Neutrophil (primary cell): Measurements from ENCODE around the gene SRSF4.

Experiments used
- H3K27ac ChIP-seq: fragments of 200-600 bp; sonication (generic); 2 replicates; pipeline ENCODE4 v1.5.1; 2016; ENCODE audit warnings: mild to moderate bottlenecking, moderate library complexity
- H3K27me3 ChIP-seq: fragments of 200-600 bp; sonication (generic); 2 replicates; pipeline ENCODE4 v1.6.0; 2016; ENCODE audit warnings: mild to moderate bottlenecking
- H3K36me3 ChIP-seq: fragments of 200-600 bp; sonication (generic); 2 replicates; pipeline ENCODE4 v1.5.1; 2017
- H3K4me1 ChIP-seq, 2 experiments: fragments of 200-600 bp in 1 of 2; sonication (generic) in 1 of 2; 1 replicate in 1 of 2; 2 replicates in 1 of 2; pipeline versions ENCODE4 v1.5.1 to v1.6.1; 2013 to 2016; ENCODE audit warnings: low read depth in 1 of 2, low read length in 1 of 2, mild to moderate bottlenecking in 1 of 2, moderate library complexity in 1 of 2; ENCODE audit not compliant: control insufficient read depth in 1 of 2, insufficient read depth in 1 of 2
- H3K4me3 ChIP-seq, 2 experiments: fragments of 200-600 bp in 1 of 2; sonication (generic) in 1 of 2; 1 replicate in 1 of 2; 2 replicates in 1 of 2; pipeline ENCODE4 v1.5.1; 2013 to 2016; ENCODE audit warnings: low read depth in 1 of 2, low read length in 1 of 2, mild to moderate bottlenecking in 1 of 2, moderate library complexity in 1 of 2
- H3K9me3 ChIP-seq: fragments of 200-600 bp; sonication (generic); 2 replicates; pipeline ENCODE4 v1.5.1; 2016
- CTCF ChIP-seq: fragments of 200-600 bp; sonication (generic); IDR thresholded peaks from 2 replicates; pipeline ENCODE4 v1.5.1; 2016; ENCODE audit warnings: antibody characterized with exemption

The SRSF4 gene

GRCh38 chr1:29217633-29218032, 35.9 kb upstream of the SRSF4 start:
- H3K27me3 ChIP-seq = no peaks in the 10 kb centered on the region
- H3K36me3 ChIP-seq = no peaks in the 10 kb centered on the region
- TF ChIP-seq CTCF = no peak
- peaks cover 9 to 10% of the 10 kb centered on the region in 2 experiments for H3K4me1 ChIP-seq
- no peaks in the 10 kb centered on the region for H3K9me3 ChIP-seq
- H3K27ac ChIP-seq = no peak overlapping the region
- no peak overlapping the region for H3K4me3 ChIP-seq

GRCh38 chr1:29213055-29213454, 31.4 kb upstream of the SRSF4 start:
- H3K4me1 ChIP-seq = peaks cover under 1 to 5% of the 10 kb centered on the region in 2 experiments
- no peaks in the 10 kb centered on the region for H3K36me3 ChIP-seq
- no peaks in the 10 kb centered on the region for H3K9me3 ChIP-seq
- H3K4me3 ChIP-seq = no peak overlapping the region
- no peaks in the 10 kb centered on the region for H3K27me3 ChIP-seq
- no peak for TF ChIP-seq CTCF
- no peak overlapping the region for H3K27ac ChIP-seq

GRCh38 chr1:29211086-29212030, 29.7 kb upstream of the SRSF4 start:
- Histone ChIP-seq H3K9me3 (no peaks in the 10 kb centered on the region), H3K27ac (no peak overlapping the region), H3K4me1 (no peaks in the 10 kb centered on the region), H3K4me3 (no peak overlapping the region), H3K36me3 (no peaks in the 10 kb centered on the region), H3K27me3 (no peaks in the 10 kb centered on the region)
- no peak for TF ChIP-seq CTCF

GRCh38 chr1:29210278-29211085, 28.8 kb upstream of the SRSF4 start:
- H3K36me3 ChIP-seq = no peaks in the 10 kb centered on the region
- no peaks in the 10 kb centered on the region for H3K9me3 ChIP-seq
- TF ChIP-seq CTCF = no peak
- H3K4me1 ChIP-seq = no peaks in the 10 kb centered on the region
- H3K27ac ChIP-seq = no peak overlapping the region
- no peaks in the 10 kb centered on the region for H3K27me3 ChIP-seq
- H3K4me3 ChIP-seq = no peak overlapping the region

GRCh38 chr1:29209173-29209572, 27.5 kb upstream of the SRSF4 start:
- Histone ChIP-seq H3K4me1 (no peaks in the 10 kb centered on the region), H3K4me3 (no peak overlapping the region), H3K27ac (no peak overlapping the region), H3K36me3 (no peaks in the 10 kb centered on the region), H3K27me3 (no peaks in the 10 kb centered on the region), H3K9me3 (no peaks in the 10 kb centered on the region)
- TF ChIP-seq CTCF = no peak
